ENCODE results near the gene MTR.

GRCh38 chr1:236895665-236896387, 100.7 kb downstream of the MTR start:
- no peak for TF ChIP-seq CTCF (IDR thresholded peaks at IDR 0.05)
- no peak for TF ChIP-seq POLR2AphosphoS5 (IDR thresholded peaks at IDR 0.05; ENCODE audit: insufficient read depth in 1 of 2, low read depth in 1 of 2)
- TF ChIP-seq POLR2A (IDR thresholded peaks at IDR 0.05), result no peak

All from vagina (tissue), 2 donors.